Dermis blood vessel endothelial cell (primary cell): ENCODE results near the gene APC2. TPM values are rescaled to one million over a fixed set of nuclear protein-coding genes. Genes with fewer than 3 reads are reported as not detected.
"Not testable (repeated sequence)": the region's sequence is repeated elsewhere in the genome, so short reads cannot be mapped to it uniquely, and the experiment has no call there.

Experiments
- DNase-seq: peaks from one replicate; pipeline ENCODE4 v3.0.0; 2010
- total RNA-seq: library from RNA; depleted of rRNA; stranded (reverse); fragments of >200 nt; gene quantifications from 2 replicates; pipeline ENCODE4 v1.2.3, GENCODE V29; 2014

The APC2 gene
- total RNA-seq, 1 donor from 2014 or later: 0.34 TPM

- DNase-seq: peak; percentile 31
Measured at GRCh38 chr19:1416014-1416841, 33.7 kb upstream of the APC2 start.

DNA sequence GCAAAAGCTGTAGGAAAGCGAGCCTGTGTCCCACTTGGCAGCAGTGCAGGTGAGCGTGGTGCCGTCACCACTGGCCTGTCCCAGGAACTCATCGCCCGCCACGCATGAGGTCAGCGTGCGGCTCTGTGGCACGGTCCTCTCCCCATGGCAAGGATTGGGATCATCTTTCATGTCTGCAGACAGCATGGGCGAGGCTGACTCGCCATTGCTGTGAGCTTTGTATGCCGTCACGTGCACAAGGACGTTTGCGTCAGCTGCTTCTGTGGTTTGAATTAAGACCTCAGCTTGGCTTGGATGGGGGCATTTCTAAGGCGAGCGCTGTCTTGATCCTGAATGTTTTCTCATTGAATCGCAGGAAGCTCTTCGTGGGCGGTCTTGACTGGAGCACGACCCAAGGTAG is 32.8 kb upstream of the APC2 start:
- no peak for DNase-seq

DNA sequence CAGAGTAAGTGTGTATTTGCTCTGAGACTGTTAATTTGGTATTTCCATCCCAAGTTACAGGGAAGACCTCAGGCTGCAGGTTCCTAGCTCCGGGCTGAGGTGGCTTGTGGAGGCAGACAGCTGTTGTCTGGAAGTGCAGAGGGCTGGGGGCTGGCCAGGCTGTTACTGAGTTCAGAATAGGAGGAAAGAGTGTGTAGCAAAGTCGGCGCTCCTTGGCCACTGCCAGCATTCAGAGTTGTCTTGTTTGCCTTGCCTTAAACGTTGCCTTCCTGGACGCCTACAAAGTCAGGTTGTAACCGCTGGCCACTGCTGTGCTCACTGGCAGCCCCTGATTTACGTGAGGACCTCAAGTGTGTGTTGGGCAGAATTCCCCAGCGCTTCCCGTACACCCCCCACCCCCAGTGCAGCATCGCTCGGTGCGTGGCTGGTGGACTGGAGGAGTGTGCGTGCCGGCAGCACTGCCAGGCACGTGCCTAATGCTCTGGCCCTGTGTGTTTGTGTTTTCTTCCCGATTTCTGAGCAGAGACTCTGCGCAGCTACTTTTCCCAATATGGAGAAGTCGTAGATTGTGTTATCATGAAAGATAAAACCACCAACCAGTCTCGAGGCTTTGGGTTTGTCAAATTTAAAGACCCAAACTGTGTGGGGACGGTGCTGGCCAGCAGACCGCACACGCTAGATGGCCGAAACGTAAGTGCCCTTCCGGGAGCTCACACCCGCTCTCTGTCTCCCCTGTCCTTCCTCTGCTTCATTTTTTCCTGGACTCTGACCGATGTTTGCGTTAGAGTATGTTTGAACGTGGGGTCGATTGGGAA is 32.0 kb upstream of the APC2 start:
- no peak for DNase-seq

- no peak for DNase-seq
Measured at GRCh38 chr19:1418496-1418775, 31.5 kb upstream of the APC2 start.

GRCh38 chr19:1418951-1419738 is 30.8 kb upstream of the APC2 start:
- DNase-seq: no peak

DNA sequence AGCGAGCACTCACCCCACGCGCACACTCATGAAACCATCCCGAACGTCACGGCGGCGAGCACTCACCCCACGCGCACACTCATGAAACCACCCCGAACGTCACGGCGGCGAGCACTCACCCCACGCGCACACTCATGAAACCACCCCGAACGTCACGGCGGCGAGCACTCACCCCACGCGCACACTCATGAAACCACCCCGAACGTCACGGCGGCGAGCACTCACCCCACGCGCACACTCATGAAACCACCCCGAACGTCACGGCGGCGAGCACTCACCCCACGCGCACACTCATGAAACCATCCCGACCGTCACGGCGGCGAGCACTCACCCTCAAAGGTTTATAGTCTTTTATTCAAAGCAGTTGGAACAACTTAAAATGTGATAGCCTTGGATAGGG is 29.8 kb upstream of the APC2 start:
- not testable (repeated sequence) for DNase-seq

- no peak for DNase-seq
Measured at GRCh38 chr19:1420590-1420989, 29.3 kb upstream of the APC2 start.

DNA sequence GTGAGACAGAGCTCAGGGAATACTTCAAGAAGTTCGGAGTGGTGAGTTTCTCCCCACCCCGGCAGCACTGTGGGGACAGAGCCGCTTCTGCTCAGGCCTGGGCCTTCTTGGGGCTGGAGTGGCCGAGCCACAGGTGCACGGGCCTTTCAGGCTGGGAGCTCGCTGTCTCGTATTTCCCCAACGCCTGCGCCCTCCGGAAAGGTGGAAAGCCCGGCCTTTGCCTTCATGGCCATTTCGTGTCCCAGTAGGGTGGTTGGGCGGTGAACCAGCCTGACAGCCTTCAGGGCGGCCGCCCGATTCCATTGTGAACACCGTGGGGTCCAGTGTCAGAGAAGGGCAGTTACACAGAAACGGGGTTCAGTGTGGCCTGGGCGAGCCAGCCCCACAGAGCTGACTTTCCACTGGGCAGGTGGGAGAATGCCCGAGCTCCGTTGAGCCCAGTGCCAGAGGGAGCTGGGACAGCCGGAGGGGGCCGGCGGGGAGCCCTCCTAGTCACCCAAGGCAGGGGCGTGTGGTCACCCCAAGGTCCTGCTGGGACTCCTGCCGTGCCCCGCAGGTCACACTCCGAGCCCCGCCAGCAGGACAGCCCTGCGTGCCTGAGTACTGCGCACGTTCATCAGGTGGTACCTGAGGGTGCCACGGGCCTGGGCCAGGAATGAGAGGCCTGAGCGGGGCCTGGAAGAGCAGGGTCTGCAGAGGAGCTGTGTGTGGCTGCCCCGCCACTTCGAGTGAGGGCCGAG is 28.5 kb upstream of the APC2 start:
- DNase-seq: no peak

DNA sequence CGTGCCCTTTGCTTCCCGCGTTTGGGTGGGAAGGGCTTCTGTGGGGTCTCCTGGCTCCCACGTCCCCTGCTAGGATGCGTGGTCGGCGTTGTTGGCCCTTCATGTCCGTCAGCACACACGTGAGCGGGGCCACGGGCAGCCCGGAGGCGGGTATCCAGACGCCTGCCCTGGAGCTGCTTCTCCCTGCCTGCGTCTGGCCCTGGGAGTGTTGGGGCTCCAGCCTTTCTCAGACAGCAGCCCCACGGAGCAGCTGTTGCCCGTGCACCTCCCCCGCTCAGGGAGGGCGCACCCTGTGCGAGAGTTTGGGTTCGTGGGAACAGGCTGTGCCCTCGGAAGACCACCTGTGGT is 28.0 kb upstream of the APC2 start:
- no peak for DNase-seq

GRCh38 chr19:1422360-1422759 is 27.6 kb upstream of the APC2 start:
- no peak for DNase-seq

DNA sequence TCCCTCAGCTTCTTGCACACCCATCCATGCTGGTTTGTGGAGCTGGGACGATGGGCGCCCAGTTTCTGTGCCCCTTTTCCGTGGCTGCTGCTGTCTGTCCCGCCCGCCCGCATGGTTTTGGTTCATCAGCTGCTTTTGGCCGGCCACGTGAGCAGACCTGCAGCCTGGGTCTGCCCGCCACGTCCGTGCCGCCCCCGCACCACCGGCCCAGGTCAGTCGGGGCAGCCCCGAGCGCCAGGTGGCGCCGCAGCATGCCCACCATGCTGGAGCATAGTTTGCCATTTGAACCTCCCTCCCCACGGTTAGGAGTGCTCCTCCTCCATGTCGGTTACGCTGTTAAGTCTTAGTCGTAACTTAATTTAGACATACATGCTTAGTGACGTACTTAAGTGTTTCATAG is 27.0 kb upstream of the APC2 start:
- no peak for DNase-seq

- no peak for DNase-seq
Measured at GRCh38 chr19:1423436-1424191, 26.3 kb upstream of the APC2 start.

- no peak for DNase-seq
Measured at GRCh38 chr19:1424192-1424955, 25.5 kb upstream of the APC2 start.

DNA sequence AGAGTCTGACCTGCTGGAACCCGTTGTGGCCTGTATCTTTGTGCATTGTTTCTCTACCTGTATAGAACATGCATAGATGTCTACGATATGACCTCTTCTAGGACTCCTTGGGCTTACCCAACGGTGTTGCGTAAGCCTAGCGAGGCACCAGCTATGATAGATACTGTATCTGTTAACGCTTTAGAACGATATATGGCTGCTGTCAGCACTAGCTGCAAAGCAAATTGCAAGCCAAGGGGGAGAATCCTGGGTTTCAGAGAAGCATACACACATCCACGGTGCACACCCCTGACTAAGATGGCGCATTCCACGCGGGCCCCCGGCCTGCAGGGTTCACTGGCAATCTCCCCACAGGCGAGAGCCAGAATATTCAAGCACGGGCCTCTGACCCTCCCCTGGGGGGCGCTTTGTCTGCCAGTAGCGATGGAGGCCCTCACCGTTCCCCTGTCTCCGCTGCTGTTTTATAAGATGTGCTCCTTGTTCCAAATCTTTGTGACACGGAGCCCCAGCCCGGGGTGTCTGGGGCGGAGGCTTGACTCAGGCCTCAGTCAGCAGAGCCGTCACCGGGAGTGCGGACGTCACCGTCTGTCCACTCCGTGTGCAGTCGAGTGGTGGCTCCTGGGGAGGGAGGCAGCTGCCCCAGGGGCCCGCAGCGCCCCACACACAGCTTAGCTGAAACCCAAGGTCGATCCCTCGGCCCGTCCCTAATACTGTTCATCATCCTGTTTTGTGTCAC is 24.7 kb upstream of the APC2 start:
- no peak for DNase-seq

GRCh38 chr19:1425902-1426301 is 24.0 kb upstream of the APC2 start:
- DNase-seq: no peak

DNA sequence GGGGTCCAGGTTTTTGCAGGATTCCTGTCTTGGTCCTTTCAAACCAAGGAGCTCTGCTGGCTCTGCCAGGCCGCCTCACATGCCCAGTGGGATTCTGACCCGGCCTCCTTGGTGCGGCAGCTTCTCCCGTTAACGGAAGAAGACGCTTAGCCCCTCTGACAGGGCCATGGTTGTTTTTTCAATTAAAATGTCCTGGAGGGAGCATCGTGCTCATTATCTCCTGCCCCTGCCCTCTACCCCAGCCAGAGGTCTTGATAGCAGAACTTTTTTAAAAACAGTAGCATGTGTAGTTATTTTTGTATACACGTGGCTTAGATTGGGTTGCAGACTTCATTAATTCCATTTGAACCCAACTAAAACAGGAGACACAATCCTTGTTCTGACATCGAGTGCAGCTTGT is 23.2 kb upstream of the APC2 start:
- DNase-seq: no peak

DNA sequence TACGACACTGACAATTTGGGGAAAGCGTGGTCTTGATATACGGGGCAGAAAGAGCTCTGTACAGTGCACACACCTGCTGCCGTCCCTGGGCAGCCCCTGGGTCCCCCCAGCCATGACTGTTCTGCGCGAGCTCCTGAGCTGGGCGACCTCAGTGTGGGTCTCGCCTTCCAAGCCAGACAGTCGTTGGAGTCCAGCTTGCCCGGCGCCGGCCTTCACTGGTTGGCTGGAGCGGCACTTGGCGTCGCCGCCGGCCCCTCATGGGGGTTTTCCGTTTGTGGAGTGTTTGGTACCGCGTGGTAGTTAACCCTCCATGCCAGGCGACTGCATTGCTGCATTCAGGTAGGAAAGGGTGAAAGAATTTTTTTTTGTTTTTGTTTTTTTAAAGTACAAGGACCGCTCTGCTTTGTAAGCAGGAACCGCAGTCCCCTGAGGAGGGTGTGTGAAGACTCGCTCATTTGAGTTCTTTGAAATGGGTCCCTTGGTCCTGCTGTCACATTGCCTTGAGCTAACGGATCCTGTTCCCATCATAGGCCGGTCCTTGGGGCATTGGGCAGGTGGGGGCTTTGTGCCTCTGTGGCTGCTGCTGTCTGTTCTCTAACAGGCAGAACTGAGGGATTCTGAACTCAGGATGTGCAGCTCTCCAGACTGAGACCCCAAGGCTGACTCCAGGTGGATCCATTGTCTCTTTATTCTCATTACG is 22.6 kb upstream of the APC2 start:
- no peak for DNase-seq

DNA sequence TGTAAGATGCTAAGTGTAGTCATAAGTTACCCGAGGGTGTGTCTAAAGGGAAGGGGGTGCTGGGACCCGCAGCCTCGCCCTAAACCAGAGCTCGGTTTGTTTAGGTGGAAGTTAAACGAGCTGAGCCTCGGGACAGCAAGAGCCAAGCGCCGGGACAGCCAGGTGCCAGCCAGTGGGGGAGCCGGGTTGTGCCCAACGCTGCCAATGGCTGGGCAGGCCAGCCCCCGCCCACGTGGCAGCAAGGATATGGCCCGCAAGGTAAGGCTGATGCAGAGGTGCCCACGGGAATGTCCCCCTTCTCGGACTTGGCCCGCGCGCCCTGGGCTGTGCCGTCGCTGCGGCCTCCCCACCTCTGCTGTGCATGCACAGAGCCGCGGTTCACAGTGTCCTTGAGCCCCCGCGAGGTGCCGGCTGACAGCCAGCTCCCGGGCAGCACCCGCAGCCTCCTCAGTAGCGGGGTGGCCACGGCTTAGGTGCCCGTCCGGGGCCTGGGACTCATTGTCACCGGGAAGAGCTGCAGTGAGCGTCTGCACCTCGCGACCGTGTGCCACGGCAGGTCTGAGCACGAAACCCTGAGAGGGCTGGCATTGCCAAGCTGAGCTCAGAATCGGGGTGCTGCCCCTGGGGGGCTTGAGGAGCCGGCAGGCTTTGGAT is 21.1 kb upstream of the APC2 start:
- DNase-seq: no peak

DNA sequence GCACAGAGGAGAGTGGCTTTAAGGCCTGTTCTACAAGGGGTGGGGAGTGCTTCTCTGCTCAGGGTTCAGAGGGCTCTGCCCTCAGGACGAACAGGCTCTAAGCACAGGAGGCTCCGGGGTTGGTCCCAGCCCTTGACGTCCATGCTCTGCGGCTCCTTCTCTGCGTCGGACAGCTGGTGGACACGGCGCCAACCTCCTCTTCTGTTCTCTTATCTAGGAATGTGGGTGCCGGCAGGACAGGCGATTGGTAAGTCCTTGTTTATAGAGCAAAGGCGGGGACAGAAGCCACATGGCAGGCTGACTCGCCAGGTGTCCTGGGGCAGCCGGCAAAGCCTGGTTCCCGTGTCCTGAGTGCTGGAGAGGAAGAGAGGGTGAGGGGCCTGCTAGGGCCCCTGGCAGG is 20.2 kb upstream of the APC2 start:
- no peak for DNase-seq
